Measurements from ENCODE around the gene OLFM4.

Gene OLFM4

GRCh38 chr13:53068585-53069520, 40.2 kb downstream of the OLFM4 start:
- DNase-seq (ENCODE audit: low spot score) = peak; percentile 26

- no peak for DNase-seq (ENCODE audit: low spot score)
Measured at GRCh38 chr13:53069800-53070199, 41.2 kb downstream of the OLFM4 start.

DNA sequence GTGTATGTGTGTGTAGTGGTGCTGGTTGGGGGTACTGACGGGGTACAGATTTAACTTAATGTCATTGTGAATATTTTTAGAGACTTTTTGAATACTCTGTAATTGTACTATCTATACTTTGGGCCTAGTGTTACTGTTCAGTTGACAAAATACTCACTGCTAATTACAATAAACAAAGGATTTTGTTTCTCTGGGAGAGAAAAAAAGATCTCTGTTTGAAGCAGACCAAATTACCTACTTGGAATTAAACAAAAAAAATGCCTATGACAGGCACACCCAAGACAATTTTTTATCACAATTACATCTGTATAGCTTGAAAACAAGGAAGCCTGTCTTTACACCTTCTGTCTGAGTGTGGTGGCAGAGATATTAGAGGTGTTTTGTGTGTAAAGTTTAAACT, 45.1 kb downstream of the OLFM4 start:
- DNase-seq (ENCODE audit: low spot score) = no peak

- DNase-seq (ENCODE audit: low spot score) = no peak
Measured at GRCh38 chr13:53074114-53074513, 45.5 kb downstream of the OLFM4 start.

DNA sequence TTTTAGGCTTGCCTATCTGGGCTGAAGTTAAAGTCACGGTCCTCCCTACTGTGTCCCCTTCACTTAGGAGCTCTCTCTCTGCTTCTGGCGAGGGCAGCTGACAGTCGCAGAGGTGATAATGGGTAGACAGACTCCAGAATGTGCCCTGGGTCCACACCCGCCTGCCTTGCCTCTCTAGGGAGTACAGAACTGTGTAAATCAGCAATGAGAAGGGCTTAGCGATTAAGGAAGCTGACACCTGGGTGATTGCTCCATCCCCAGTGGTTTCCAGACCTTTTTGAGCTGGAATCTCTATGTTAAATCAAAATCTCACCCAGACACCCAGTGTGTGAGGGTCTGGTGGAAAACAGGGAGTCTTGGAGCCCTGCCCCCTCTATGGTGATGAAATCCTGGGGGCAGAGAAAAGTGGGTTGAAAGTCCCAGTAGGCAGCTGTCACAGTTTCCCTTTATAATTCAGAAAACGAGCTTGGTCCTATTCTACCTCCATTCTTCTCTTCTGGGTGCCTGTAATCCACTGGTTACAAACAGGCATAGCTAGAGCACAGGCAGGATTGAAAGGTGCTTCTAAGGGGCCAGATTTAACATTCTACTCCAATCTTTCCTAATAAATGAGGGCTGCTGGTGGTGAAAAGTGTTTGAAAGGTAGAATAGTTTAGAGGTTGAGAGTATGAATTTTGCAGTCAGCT, 46.9 kb downstream of the OLFM4 start:
- DNase-seq (ENCODE audit: low spot score) = no peak

- no peak for DNase-seq (ENCODE audit: low spot score)
Measured at GRCh38 chr13:53079691-53080090, 51.1 kb downstream of the OLFM4 start.

DNA sequence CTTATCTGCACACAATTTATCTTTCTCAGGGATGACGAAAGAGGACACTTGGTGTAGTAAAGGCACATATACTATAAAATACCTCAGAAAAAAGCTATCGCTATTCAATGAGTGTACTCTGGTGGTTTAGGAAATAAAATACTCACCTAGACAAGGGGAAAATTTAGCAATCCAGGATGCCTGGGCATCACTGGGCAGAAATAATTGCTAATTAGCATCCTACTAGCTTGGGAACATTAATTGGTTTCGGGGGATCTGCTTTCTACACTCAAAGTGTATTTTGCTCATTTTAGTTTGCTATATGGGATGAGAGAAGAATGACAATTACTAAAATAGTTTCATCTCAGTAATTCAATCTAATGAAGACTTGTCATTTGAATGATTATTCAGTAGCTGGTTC, 60.3 kb downstream of the OLFM4 start:
- no peak for DNase-seq (ENCODE audit: low spot score)

GRCh38 chr13:53089951-53090350, 61.3 kb downstream of the OLFM4 start:
- no peak for DNase-seq (ENCODE audit: low spot score)

DNA sequence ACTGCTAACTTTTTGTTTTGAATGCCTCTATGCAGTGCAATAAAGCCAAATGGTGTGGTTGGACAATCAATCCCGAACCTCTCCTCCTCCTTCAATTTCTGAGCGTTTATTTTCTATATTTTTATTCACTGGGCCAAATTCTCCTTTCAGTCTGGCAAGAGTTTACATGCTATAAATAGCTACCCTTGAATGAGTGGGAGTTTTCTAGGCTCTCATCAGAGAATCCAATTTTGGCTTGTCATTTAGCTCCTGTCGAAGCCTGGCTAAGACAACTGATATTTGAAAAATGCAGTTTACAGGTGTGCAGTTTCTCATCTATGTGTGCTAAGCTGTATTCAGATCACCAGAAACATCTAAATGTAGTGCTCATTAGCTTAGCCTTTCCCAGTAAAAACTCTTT, 61.8 kb downstream of the OLFM4 start:
- no peak for DNase-seq (ENCODE audit: low spot score)

DNA sequence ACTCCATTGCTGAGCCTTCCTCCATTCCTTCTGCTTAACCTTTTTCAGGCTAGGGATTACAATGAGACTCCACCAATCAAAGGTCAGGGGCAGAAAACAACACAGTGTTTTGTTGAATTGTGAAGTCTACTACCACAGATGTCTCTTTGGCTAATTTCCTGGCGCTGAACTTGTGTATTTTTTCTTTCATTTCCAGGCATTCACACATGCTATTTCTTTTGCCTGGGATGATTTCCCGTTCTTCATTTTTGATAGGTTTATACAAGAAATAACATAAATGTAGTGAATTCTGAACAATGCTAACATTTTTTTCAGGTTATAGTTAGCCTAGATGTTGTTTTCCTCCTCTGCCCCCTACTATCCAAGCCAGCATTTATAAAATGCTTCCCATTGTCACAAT, 64.3 kb downstream of the OLFM4 start:
- DNase-seq (ENCODE audit: low spot score) = no peak

- no peak for DNase-seq (ENCODE audit: low spot score)
Measured at GRCh38 chr13:53098455-53098854, 69.8 kb downstream of the OLFM4 start.

DNA sequence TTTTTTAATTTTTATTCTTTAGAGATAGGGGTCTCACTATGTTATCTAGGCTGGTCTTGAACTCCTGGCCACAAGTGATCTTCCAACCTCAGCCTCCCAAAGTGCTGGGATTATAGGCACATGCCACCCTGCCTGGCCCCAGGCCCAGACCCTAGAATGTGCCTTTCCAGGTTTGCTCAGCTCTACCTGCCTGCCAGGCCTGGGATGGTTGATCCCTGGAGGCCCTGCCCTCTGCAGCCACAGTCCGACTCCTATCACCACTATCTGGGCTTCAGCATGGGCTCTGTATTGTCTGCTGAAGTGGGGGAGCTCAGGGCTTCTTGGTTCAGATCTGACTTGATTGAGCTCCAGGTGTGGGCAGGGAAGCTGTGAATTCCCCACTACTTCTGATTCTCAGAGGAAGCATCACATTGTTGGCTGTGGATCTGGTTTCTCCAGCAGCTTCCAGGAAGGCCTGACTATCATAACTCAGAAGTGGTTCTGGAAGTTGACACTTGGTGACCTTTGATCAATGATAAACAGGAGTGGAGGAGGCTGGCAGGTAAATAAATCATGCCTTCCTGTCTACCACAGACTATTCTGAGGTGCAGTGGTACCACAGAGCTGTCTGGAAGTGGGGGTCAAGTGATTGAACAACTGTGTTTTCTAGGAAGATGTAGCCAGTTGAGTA, 71.9 kb downstream of the OLFM4 start:
- DNase-seq (ENCODE audit: low spot score) = no peak
